ENCODE measurements around the gene ZNF407.

DNA sequence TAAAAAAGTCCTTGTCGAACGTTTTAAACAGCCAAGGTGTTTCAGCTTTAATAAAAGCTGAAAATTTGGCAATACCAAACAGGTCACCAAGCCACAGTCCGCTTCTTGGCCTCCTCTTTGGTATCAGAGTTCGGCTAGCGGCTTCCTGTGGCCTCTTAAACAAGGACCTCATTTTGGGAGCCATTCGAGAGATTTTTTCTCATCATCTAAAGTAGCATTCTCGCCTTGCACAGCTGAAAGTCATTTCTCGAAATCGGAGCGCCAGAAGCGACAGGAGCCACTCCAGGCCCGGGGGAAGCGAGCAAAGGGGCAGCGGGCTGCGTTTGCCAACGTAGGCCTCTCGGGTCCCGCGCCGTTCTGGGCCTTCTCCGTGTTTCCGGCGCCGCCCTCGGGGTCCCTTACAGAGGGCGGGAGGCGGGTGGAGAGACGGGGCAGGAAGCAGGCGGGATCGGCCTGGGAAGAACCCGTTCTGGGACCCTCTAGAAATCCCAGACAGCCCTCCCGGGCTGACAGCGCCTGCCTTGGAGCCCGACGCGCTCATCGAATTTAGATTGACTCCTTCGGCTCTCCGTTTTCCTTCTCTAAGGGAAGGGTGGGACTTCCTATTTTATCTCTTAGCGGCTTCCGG lies 522 bp upstream of the ZNF407 start:
- TF ChIP-seq SP1 (IDR thresholded peaks at IDR 0.05) = no peak
- no peak for TF ChIP-seq FOXM1 (IDR thresholded peaks at IDR 0.05; ENCODE audit: borderline replicate concordance)
- TF ChIP-seq SUZ12 (IDR thresholded peaks at IDR 0.05) = no peak
- no peak for TF ChIP-seq BHLHE40 (IDR thresholded peaks at IDR 0.05; ENCODE audit: borderline replicate concordance)
- TF ChIP-seq, protein P1, sequence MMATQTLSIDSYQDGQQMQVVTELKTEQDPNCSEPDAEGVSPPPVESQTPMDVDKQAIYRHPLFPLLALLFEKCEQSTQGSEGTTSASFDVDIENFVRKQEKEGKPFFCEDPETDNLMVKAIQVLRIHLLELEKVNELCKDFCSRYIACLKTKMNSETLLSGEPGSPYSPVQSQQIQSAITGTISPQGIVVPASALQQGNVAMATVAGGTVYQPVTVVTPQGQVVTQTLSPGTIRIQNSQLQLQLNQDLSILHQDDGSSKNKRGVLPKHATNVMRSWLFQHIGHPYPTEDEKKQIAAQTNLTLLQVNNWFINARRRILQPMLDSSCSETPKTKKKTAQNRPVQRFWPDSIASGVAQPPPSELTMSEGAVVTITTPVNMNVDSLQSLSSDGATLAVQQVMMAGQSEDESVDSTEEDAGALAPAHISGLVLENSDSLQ (IDR thresholded peaks at IDR 0.05) = no peak
- no peak for TF ChIP-seq ARNT (IDR thresholded peaks at IDR 0.05)
- no peak for TF ChIP-seq LEF1 (IDR thresholded peaks at IDR 0.05; ENCODE audit: borderline replicate concordance)
- no peak for TF ChIP-seq ELF4 (IDR thresholded peaks at IDR 0.05)
- no peak for TF ChIP-seq NFRKB (IDR thresholded peaks at IDR 0.05)
- no peak for TF ChIP-seq HDGF (IDR thresholded peaks at IDR 0.05; ENCODE audit: borderline replicate concordance)
- peak; percentile 71 for TF ChIP-seq L3MBTL2 (conservative IDR thresholded peaks at IDR 0.05)
- TF ChIP-seq FOXA1 (IDR thresholded peaks at IDR 0.05) = no peak
